HG03571 (cell line): ENCODE data around the gene SCN3B.
A peak's percentile ranks its signal among the peaks of the same experiment; 100 is the strongest.

Experiments used
- ATAC-seq: cut with Tn5 transposase; IDR thresholded peaks from one replicate; pipeline ENCODE4 v1.9.1; 2021; ENCODE audit not compliant: unreplicated experiment

SCN3B gene

DNA sequence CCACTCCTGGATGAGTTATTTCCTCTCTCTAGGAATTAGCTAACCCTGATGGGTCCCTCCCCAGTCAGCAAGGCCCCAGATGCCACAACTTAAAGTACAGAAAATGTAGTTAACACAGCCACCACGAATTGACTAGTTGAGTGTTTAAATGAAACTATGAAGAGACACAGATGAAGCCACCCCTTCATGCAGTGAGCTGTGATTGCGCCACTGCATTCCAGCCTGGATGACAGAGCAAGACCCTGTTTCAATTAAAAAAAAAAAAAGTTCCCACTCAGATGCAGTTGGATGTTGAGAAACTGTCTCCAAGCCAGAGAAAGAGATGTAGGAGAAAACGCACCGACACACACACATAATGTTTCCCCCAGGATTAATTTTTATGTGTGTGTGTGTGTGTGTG is 53.3 kb downstream of the SCN3B start:
- no peak for ATAC-seq

DNA sequence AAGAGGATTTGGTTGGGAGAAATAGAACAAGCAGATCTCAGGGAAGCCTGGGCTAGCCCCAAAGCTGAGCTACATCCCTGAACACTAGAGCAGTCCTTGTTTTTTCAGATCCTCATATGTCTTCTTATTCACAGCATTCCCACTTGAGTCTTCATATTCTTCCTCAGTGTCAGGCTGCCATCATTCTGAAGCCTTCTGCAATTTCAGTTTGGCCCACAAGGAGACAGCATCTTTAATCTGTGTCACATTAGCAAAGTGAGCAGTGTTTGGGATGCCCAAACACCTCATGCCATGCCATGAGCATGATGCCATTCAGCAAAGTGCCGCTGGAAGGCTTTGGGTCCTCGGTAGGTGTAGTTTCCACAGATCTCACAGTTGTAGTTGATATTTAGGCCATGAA is 56.6 kb downstream of the SCN3B start:
- ATAC-seq: no peak

DNA sequence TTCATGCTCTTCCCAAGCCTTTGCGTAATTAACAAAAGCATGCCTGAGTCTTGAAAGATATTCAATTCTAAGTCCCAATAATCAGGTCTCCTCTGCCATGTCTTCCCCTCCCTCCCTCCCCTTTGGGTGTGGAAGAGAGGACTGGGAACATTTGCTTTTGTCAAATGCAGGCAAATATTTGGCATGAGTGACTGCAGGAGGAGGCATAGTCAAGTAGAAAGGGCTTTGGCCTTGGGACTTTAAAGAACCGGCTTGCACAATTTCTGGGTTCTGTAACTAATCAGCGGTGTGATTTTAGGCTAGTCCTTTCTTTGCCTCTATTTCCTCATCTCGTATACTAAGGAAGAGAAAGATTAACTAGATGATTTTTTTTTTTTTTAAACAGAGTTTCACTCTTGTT is 59.5 kb downstream of the SCN3B start:
- no peak for ATAC-seq

DNA sequence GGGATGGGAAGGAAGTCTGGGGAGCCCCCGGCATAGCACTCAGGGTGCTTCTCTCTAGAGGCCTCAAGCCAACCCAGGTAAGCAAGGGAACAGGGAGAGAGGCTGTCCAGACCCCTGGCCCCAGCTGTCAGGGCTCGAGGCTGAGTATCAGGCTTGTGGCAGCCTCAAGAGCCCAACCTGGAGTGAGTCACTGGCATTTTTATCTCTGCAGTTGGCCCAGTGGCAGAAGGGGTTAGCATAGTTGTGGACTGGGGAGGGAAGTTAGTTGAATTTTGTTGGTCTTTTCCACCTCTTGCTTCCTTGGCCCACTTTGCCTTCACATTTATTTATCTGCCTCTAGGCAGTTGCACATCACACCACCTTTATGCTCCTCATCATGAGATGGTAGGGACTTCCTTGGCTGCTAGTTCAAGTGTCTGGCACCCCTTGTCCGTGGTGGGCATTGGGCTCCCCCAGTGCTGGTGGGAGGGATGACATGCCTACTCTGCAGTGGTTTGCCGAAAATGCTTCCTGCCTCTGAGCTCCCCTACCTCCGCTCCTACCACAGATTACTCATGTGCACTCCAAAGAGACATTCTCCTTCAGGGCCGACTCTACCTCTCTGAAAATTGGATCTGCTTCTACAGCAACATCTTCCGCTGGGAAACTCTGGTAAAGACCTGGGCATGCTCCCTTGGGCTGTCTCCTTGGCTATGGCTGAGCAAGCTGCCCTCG is 60.1 kb downstream of the SCN3B start:
- ATAC-seq: no peak

DNA sequence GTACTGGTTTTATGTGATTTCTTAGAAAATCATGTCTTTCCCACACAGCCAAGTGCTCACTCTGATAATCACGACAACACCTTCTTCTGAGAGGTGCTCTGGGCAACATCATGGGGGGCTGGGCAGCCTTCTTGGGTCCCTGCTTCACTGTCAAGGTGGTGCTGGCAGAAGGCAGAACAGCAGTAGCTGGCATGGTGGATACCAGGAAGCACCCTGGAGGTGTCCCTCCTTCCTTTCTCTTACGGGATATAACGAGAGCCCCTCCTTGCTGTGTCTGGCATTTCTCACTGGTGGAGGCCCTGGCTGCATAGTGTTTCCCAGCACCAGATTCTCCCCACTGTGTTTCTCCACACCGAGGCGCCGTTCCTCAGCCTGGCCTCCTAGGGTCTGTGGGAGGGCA is 60.9 kb downstream of the SCN3B start:
- ATAC-seq: no peak

DNA sequence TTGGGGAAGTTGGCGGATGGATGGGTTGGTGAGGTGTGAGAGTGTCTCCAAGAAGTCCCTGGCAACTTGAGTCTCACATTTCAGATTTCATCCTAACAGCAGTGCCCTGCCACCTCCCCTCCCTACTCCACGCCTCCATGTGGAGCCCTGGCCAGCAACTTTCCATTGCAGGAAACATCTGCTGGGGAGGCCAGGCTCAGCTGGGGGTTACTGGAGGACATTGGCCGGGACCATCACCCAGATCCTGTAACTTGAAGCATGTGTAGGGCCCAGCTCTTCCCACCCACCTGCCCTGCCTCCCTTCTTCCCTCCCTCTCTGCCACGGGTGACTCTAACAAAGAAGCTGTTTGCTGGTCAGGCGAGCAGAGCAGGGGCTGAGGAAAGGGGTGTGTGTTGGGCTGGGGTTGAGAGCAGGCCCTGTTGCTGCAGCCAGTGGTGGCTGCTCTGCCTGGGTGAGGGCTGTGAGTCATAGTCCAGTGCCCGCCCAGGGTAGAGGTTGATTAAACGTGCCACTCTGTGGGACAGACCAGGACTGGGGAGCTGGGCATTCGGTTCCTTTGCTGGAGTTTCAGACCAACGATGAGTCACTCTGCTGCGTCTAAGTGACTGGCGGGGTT is 64.0 kb downstream of the SCN3B start:
- no peak for ATAC-seq

DNA sequence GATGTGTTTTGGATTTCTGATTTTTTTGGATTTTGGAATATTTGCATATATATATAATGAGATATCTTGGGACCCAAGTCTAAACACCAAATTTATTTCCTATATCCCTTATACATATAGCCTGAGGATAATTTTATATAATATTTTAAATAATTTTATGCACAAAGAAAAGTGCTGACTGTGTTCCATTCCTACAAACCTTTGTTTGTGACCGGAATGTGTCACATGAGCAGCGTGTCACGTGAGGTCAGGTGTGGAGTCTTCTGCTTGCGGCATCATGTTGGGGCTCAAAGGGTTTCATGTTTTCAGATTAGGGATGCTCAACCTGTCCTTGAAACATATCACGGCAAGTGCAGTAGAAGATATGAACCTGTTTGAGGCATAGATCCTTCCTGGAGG is 65.6 kb downstream of the SCN3B start:
- no peak for ATAC-seq

DNA sequence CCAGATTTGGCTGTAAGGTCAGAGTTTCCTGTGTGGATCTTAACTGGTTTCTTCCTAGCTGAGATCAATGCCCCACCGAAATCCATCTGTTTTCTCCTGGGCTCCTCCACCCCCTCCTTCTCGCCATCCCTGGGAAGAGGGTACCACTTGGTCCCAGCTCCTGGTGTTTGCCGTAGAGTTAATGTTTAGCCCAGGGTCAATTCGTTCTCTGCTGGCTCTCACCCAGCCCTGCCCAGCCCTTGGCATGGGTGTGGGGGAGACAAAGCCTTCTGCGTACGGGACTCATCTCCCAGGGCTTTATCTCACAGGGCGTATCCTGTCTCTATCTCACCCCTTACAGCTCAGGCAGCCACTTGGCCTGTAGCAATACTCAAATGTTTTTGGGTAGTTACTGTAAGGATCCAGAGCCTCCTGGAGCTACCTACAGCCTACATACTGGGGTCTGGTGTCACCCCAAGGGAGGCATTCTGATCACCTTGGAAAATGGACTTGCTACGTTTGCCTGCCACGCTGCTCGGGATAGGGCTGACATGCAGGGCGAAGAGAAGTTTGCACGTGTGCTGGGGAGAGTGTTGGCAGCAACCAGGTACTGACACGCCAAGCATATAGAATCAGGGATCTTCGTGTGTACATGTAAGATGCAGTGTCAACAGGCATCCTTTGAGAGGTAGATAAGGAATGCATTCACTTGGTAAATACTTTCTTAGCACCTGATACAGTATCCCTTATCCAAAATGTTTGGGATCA is 66.1 kb downstream of the SCN3B start:
- ATAC-seq: no peak

DNA sequence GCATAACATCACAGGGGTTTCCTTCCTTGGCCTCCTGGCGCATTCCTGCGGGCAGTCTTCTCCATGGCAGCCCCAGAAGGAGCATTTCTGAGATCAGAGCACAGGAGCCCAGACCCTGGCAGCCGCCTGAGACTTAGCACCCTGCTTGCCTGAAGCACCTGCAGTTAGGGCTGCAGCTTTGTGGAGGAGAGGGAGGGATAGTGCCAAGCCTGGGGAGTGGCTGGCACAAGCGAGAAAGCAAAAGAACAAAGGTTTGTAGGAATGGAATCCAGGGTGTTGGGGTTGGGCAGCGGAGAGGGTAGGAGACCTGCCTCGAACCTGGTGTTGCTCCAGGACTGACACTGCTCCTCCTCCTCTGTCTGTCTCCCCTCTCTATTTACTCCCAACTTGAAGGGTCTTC is 66.9 kb downstream of the SCN3B start:
- no peak for ATAC-seq

DNA sequence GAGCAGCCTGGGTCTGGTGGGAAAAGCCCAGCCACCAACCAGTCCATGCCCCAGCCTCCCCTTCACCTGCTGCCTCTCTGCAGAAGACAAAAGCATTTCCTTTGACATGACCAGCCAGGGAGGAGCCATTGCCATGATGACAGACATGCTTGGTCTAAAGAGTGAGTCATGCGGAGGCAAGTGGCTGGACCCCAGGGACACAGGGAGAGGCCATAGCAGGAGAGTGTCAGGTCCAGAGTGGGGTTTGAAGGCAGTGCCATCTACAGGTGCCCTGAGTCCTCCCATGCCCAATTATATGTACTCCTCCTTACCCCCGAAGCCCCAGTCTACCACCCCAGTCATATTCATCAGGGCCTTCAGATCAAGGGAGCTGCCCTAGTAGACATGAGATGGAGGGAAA is 67.4 kb downstream of the SCN3B start:
- ATAC-seq: no peak

DNA sequence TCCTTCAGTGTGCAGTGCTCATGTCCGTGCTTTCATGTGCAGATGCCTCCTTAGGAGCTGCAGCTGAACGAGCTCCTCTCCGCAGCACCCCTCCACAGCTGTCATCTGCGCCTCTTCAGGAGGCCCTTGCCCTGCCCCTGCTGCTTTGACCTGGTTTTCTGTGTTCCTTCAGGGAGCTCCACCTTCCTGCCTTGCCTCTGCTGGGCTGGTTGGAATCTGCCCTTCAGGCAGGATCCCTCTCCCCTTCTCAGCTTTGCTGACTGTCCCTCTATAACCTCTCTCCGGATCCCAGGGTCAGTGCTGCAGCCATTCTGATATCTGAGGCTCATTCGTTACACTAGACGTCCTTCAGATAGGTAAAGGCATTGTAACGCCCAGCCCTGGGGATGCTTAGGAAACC is 67.9 kb downstream of the SCN3B start:
- no peak for ATAC-seq

DNA sequence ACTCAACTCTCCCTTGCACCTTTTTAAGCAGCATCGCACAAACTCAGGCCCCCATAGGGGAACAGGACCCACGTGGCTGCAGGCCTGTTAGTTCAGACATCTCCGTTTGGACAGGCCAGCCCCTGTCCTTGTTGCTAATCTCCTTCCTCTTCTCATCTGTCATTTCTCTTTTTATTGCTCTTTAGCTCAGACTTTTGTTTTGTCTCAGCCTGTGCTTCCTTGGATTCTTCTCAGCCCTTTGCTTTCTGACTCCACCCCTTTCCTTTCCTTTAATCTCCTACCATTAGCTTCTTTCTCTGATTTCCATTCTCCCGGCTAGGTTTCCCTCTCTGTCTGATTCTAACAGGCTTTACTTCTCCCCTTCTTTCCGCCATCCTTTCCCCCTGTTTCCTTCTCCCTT is 68.7 kb downstream of the SCN3B start:
- ATAC-seq: no peak

DNA sequence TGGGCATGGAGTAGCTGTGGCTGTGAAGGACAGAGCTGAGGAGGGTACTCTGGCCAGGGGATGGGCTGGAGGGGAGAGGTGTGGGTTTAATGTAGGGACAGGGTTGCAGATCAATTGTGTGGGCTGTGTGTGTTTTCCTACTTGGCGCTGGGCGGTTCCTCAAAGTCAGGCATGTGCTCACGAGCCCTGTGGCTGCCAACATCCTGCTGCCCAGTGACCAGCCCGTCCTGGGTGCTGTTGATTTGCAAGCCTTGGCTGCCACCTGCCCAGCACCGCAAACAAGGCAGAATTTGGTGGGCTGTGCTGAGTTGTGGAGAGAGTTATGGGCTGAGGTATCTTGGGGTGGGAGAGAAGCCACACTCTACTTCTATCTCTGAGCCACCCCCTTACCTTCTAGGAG is 69.2 kb downstream of the SCN3B start:
- no peak for ATAC-seq

DNA sequence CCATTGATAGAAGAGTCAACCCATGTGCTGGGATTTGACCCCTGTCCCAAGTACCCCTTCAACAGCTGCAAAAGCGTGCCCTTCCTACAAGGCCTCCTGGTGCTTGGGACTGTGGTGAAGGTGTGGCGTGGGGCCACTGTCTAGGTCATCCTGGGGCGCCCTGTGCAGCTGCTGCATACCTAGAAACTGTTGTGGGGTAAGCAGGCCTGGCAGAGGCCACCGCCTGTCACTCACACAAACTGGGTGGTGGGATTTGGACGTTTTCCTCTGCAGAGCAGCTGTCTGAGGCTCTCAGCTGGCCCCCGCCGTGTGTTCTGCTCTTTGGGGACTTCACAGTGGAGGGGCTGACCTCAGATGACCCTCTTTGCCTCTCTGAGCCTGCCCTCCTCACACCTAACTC is 69.7 kb downstream of the SCN3B start:
- no peak for ATAC-seq

DNA sequence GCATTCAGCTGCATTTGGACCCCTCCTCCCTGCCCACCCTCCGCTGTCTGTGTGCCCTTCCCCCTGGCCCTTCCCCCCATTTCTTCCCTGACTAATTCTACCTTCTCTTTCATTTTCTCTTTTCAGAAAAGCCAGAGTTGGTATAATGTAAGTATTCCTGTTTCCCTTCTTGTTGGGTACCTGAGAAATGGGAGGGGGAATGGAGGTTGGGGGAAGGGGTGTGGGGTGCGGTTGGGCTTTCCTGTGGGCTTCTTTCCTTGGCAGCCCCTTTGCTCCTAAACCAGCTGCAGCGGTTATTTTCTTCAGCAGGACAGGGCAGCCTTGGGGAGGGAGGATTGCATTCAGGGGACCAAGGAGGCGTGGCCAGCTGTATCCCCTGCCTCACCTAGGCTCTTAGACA is 70.2 kb downstream of the SCN3B start:
- ATAC-seq: no peak

DNA sequence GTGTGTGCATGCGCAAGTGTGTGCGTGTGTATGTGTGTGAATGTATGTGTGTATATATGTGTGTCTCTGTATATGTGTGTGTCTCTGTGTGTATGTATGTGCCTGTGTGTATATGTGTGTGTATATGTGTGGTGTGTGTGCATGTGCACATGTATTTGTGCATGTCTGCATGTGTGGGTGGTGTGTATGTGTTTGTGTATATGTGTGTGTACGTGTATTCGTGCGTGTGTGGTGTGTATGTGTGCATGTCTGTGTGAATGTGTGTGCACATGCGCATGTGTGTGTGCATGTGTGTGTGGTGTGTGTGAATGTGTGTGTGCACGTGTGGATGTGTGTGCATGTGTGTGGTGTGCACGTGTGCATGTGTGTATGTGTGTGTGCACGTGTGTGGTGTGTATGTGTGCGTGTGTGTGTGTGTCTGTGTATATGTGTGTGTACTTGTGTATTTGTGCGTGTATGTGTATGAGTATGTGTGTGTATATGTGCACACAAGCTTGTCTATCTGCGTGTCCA is 71.4 kb downstream of the SCN3B start:
- ATAC-seq: no peak

DNA sequence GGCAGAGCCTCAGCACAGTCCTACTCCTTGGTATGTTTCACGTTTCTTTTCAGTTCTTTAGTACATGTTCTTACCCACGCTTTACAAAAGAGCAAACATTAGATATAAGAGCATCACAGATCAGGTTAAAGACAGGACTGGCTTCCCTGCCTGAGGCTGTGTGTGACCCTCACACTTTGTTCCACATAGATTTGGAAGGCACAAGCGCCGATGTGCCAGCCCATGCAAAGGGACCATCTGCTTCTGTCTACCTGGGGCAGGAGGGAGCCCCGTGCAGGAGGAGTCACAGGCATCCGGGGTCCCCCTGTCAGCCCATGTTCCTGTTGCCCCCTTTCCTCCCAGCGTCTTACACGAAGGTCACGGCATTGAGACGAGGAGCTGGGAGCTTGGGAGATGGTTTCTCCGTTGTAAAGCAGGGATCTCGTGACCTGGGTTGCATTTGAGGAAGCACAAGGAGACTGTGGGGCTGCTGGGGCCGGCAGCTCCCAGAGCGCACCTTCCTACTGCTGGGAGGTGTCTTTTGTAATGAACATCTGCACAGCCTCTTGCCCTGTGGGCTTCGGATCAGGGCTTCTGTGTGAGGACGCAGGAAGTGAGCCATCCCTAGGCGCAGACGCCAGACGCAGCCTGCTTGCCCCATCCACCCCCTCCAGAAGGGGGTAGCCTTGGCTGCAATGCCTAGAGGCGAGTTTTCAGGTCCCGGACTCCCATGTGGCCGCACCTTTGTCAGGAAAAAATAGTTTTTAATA is 72.6 kb downstream of the SCN3B start:
- ATAC-seq: no peak

DNA sequence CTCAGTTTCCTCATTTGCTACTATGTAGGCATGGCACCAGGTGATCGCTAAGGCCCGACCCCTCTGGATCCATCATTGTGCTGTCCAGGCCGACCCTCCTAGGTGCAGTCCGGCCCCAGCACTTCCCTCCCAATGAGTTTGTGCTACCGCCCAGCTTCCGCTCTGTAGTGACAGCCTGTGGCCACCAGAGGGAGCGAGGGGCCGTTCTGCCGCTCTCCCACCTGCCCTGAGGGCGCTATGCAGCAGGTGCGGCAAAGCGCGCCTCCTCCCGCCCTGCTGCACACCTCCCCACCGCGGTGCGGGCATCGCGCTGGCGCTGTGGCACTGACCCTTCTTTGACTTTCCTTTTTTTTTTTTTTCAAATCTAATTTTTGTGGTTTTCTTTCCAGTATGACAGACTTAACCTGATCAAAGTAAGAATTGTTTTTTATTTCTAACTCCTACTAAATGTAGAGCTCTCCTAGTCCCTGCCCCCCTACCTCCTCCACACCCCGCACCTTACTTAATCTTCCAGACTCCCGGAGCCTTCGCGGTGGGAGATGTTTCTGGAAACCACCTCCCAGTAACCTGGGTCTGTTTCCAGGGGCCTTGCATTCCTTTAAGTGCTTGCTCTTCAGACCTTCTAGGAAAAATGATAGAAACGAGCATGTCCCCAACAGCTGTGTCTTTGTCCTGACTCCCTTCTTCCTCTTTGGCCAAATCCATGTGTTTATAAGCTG is 73.7 kb downstream of the SCN3B start:
- ATAC-seq: peak; percentile 75

DNA sequence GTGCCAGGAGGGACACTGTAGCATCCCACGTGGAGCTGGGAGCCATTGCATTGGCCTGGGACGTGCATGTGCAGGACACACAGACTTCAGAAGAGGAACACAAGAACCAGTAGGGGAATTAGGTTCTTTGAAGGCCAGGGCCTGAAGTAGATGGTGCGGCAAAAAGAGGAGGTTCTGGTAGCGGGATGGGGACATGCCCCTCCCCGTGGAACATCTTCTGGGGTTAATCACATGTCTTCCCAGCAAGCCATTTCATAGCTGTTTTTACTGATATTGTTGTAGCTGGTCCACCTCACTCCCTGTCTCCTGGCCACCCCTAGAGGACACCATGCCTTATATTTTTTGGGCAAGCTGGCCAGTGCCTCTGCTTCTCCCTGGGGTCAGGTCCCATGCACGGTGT is 74.3 kb downstream of the SCN3B start:
- ATAC-seq: no peak

DNA sequence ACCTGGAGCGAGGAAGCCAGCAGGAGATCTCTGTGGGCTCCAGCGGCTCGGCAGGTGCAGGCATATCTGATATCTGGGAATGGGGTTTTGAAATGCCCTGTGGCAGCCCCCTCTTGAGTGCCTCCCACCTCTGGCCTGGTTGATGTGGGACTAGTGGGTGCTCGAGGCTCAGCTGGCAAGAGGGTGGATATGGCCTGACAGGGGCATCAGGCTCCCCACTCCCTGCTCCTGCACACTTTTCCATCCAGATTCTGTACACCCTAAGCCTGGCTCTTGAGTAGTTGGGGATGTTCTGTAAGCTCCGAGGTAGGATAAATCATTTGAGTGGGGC is 75.0 kb downstream of the SCN3B start:
- ATAC-seq: no peak
